Measurements from ENCODE around the gene EIF3B. TPM values are rescaled to one million over a fixed set of nuclear protein-coding genes. Genes with fewer than 3 reads are reported as not detected.

EIF3B gene
- total and polyA plus RNA-seq, 9 of the 15 experiments (the other 6 are each of a cell fraction or from before 2014, with no cell fraction given), result 25.9 to 494 (median 357) TPM

DNA sequence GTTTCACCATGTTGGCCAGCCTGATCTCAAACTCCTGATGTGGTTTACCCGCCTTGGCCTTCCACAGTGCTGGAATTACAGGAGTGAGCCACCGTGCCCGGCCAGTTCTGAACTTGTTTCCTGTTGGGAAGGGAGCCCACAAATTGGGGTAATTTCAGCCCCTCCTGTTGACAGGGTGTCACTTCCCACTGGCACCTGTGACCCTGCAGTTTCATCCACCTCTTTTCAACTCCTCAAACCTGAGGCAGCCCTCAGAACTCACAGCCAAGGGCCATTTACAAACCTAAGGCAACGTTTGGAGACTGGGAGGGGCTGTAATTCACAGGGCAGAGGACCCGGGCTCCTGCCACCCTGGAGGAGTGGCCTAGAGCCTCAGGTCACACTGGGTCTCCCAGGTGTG is 26.6 kb downstream of the EIF3B start (continued):
- TF ChIP-seq, protein P1, sequence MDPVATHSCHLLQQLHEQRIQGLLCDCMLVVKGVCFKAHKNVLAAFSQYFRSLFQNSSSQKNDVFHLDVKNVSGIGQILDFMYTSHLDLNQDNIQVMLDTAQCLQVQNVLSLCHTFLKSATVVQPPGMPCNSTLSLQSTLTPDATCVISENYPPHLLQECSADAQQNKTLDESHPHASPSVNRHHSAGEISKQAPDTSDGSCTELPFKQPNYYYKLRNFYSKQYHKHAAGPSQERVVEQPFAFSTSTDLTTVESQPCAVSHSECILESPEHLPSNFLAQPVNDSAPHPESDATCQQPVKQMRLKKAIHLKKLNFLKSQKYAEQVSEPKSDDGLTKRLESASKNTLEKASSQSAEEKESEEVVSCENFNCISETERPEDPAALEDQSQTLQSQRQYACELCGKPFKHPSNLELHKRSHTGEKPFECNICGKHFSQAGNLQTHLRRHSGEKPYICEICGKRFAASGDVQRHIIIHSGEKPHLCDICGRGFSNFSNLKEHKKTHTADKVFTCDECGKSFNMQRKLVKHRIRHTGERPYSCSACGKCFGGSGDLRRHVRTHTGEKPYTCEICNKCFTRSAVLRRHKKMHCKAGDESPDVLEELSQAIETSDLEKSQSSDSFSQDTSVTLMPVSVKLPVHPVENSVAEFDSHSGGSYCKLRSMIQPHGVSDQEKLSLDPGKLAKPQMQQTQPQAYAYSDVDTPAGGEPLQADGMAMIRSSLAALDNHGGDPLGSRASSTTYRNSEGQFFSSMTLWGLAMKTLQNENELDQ (CRISPR knock-in tag; IDR thresholded peaks at IDR 0.05; ENCODE audit: borderline replicate concordance), result no peak

DNA sequence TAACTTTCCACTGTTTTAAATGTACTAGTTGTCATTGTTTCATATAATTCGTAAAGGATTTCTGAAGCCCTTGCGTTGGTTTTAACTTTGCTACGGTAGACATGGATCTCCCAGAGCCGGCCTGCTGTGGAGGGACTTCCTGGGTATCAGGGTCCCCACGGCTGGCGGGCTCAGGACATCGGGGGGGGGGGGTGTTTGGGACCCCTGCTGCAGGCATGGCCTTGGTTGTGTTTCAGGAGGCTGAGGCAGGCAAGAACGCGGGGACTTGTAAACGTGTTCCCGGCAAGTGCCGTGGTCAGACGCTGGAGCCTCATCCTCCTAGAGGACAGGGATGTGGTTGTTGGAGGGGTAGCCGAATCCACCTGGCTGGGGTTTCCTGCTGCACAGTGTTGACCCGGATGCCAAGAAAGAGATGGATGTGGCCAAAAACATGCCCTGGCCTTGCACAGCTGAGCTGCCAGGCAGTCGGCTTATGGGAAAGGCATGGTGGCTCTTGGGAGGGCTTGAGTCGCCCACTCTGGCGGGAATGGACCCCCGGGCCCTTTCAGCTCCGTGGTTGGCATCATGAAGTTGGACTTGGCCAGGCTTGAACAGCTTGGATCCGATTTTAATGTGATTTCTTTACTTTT is 27.4 kb downstream of the EIF3B start:
- Histone ChIP-seq H3K27ac (ENCODE audit: extremely low read depth, low read depth, low read length) (no peak overlapping the region), H3K27me3 (ENCODE audit: control insufficient read depth in 2 of 2, insufficient read depth in 2 of 2, low read length in 2 of 2) (no peaks in the 10 kb centered on the region), H3K9ac (ENCODE audit: insufficient read depth in 1 of 2, low read depth in 2 of 2, low read length in 2 of 2) (no peak overlapping the region; a peak in 1 of 4 replicates), H3K79me2 (ENCODE audit: control insufficient read depth, insufficient read depth, low read length) (0 out of 3 replicates have a peak, but pooled peaks cover 2% of the 10 kb centered on the region), H2AFZ (ENCODE audit: low read depth, low read length) (no peak overlapping the region), H4K20me1 (replicated peaks; ENCODE audit: control insufficient read depth, insufficient read depth, low read length) (peaks cover 19% of the 10 kb centered on the region), H3K4me3 (no peak overlapping the region), H3K4me1 (replicated peaks in 1 of 2; ENCODE audit: control insufficient read depth in 2 of 2, insufficient read depth in 2 of 2, low read length in 2 of 2) (peaks cover 0 to 33% of the 10 kb centered on the region in 2 experiments; a peak in 2 of 5 replicates), H3K9me1 (ENCODE audit: control insufficient read depth, insufficient read depth, low read length) (no peaks in the 10 kb centered on the region), H3K9me3 (replicated peaks; ENCODE audit: control insufficient read depth, insufficient read depth, low read depth, low read length) (no peaks in the 10 kb centered on the region), H3K4me2 (ENCODE audit: insufficient read depth, low read length) (no peak overlapping the region), H3K36me3 (ENCODE audit: control insufficient read depth, insufficient read depth, low read length) (peaks cover 58% of the 10 kb centered on the region)
- POLR2A ChIA-PET, result interaction anchor here (0.5 to 1.1 kb wide), 3 partner anchors 13 to 21 kb away, joined by 3 read pairs; no protein-coding TSS in a partner anchor
- ATAC-seq, result no peak; the same call in 2 of the 3 replicates
- TF ChIP-seq ZNF830 (CRISPR knock-in tag; IDR thresholded peaks at IDR 0.05) (no peak), POLR2G (IDR thresholded peaks at IDR 0.05; ENCODE audit: low read depth, low read length) (peak; percentile 65; the same call in 1 of the 2 replicates), PHTF2 (CRISPR knock-in tag; IDR thresholded peaks at IDR 0.05) (no peak), RBFOX2 (IDR thresholded peaks at IDR 0.05; ENCODE audit: low read depth, low read length) (peak; percentile 22; the same call in 1 of the 2 replicates)
- CTCF ChIA-PET (ENCODE audit: low intra/inter-chr PET ratio), result no interaction called here
- no TSS peak for BruUV-seq (replicated peaks)
- FAIRE-seq, result no peak
- 93% methylated on average over 21 of the region's 21 CpGs for WGBS (ENCODE audit: insufficient coverage, low coverage, missing lambda C conversion rate)
- no peak for DNase-seq (ENCODE audit: extremely low read depth in 1 of 4, low spot score in 3 of 4)
- in situ Hi-C loops (cut with MboI) (no loop called here), intact Hi-C loops (cut with micrococcal nuclease) (no loop called here)

All from K562 (cell line).